Esophagus muscularis mucosa (tissue), 4 donors: ENCODE data around the gene NALCN. TPM values are rescaled to one million over a fixed set of nuclear protein-coding genes. Genes with fewer than 3 reads are reported as not detected.

Experiments
- DNase-seq: peaks from one replicate; pipeline ENCODE4 v3.0.0-alpha.2; 2017; ENCODE audit errors: extremely low spot score
- H3K27ac ChIP-seq, 4 donors: fragments of 200-600 bp; sonication (generic); replicated peaks in 1 of 4; 1 replicate in 3 of 4; 2 replicates in 1 of 4; pipeline ENCODE4 v1.5.1; 2016 to 2019; ENCODE audit warnings: mild to moderate bottlenecking in 1 of 4
- H3K27me3 ChIP-seq, 4 donors: fragments of 200-600 bp; sonication (generic); one replicate each; pipeline versions ENCODE4 v1.5.1 to v1.6.0; 2016 to 2019
- H3K36me3 ChIP-seq, 4 donors: fragments of 200-600 bp; sonication (generic); one replicate each; pipeline ENCODE4 v1.5.1; 2016 to 2019
- H3K4me1 ChIP-seq, 4 donors: fragments of 200-600 bp; sonication (generic); one replicate each; pipeline ENCODE4 v1.5.1; 2016 to 2019
- H3K4me3 ChIP-seq, 4 donors: fragments of 200-600 bp; sonication (generic); 1 replicate in 2 of 4; 2 replicates in 2 of 4; pipeline ENCODE4 v1.5.1; 2016 to 2019; ENCODE audit warnings: mild to moderate bottlenecking in 4 of 4, moderate library complexity in 1 of 4
- H3K9me3 ChIP-seq, 4 donors: fragments of 200-600 bp; sonication (generic); 1 replicate in 3 of 4; 2 replicates in 1 of 4; pipeline ENCODE4 v1.5.1; 2016 to 2019
- EP300 ChIP-seq: sonication (generic); formaldehyde crosslinking; IDR thresholded peaks from one replicate; pipeline ENCODE4 v1.6.1; 2017; ENCODE audit warnings: antibody characterized with exemption
- POLR2A ChIP-seq: fragments of 450-650 bp; IDR thresholded peaks from one replicate; pipeline ENCODE4 v1.6.1; 2017; ENCODE audit warnings: antibody characterized with exemption, moderate library complexity, mild to moderate bottlenecking, low read depth
- POLR2AphosphoS5 ChIP-seq, 2 donors: sonication (generic); formaldehyde crosslinking; IDR thresholded peaks; one replicate each; pipeline ENCODE4 v1.6.1; 2017; ENCODE audit warnings: antibody characterized with exemption in 2 of 2
- WGBS: methylation state at CpG from one replicate; pipeline ENCODE4 v1.1.5; 2018; 5-methylcytosine and 5-hydroxymethylcytosine counted together
- intact Hi-C: fragments of 100-400 bp; cut with DNase I; formaldehyde crosslinking; loops from one replicate; pipeline ENCODE4 v1.15.1; 2023
- total RNA-seq, 4 donors: library from RNA; depleted of rRNA; stranded (reverse); fragments of >200 nt; gene quantifications; one replicate each; pipeline versions ENCODE4 v1.1.0 to v1.2.1, GENCODE V29; 2016
- TF ChIP-seq, protein P1 (sequence below), 3 experiments: fragments of 200-600 bp in 2 of 3; fragments of 450-650 bp in 1 of 3; sonication (generic) in 2 of 3; IDR thresholded peaks; one replicate each; pipeline ENCODE4 v1.5.1; 2017 to 2019; ENCODE audit warnings: antibody characterized with exemption in 3 of 3, mild to moderate bottlenecking in 2 of 3, moderate library complexity in 1 of 3

NALCN gene
- total RNA-seq, 4 donors from 2014 or later = 0.42 to 0.83 (median 0.54) TPM

DNA sequence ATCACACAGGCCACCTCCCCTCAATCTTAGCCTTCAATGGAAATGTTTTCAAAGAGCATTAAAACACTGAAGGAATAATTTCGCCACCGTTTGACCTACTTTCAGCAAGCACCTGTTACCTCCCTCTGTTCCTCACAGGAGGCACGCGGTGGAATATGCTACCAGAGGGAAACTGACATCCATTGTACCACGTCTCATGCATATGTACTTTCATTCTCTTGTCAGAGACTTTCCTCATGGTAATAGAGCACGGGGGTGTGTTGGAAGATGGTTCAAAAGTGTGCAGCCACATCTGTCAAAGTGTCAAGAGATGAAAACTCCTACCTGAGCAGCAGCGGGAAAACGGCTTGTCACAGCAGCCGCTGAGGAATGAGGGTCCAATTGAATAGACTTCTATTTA is 143.4 kb downstream of the NALCN start:
- WGBS = 87% methylated on average over 9 of the region's 9 CpGs
- Histone ChIP-seq H3K27ac (no peak overlapping the region), H3K27me3 (no peaks in the 10 kb centered on the region), H3K36me3 (no peaks in the 10 kb centered on the region), H3K9me3 (no peaks in the 10 kb centered on the region), H3K4me1 (no peaks in the 10 kb centered on the region), H3K4me3 (no peak overlapping the region)
- no peak for TF ChIP-seq POLR2A
- TF ChIP-seq, protein P1, sequence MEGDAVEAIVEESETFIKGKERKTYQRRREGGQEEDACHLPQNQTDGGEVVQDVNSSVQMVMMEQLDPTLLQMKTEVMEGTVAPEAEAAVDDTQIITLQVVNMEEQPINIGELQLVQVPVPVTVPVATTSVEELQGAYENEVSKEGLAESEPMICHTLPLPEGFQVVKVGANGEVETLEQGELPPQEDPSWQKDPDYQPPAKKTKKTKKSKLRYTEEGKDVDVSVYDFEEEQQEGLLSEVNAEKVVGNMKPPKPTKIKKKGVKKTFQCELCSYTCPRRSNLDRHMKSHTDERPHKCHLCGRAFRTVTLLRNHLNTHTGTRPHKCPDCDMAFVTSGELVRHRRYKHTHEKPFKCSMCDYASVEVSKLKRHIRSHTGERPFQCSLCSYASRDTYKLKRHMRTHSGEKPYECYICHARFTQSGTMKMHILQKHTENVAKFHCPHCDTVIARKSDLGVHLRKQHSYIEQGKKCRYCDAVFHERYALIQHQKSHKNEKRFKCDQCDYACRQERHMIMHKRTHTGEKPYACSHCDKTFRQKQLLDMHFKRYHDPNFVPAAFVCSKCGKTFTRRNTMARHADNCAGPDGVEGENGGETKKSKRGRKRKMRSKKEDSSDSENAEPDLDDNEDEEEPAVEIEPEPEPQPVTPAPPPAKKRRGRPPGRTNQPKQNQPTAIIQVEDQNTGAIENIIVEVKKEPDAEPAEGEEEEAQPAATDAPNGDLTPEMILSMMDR (IDR thresholded peaks at IDR 0.05) = no peak
- no peak for TF ChIP-seq EP300
- TF ChIP-seq POLR2AphosphoS5 (IDR thresholded peaks at IDR 0.05) = no peak
- intact Hi-C loops = no loop called here
- no peak for DNase-seq

DNA sequence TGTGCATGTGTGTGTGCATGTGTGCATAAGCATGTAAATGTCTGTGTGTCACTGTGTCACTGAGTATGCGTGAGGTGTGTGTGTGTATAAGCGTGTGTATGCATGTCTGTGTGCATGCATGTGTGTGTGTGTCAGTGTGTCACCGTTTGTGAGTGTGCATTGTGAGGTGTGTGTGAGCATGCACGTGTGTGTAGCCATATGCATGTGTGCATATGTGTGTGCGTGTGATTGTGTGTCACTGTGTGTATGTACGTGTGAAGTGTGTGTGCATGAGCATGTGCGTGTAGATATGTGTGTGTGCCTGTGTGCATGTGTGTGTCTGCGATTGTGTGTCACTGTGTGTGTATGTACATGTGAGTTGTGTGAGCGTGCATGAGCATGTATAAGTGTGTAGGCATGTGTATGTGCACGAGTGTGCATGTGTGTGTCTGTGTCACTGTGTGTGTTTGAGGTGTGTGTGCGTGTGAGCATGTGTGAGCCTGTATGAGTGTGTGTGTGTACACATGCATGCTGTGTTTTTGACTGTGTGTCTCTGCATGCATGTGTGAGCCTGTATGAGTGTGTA is 144.5 kb downstream of the NALCN start:
- Histone ChIP-seq H3K27me3 (no peaks in the 10 kb centered on the region), H3K4me3 (no peak overlapping the region), H3K36me3 (no peaks in the 10 kb centered on the region), H3K9me3 (no peaks in the 10 kb centered on the region), H3K4me1 (no peaks in the 10 kb centered on the region), H3K27ac (no peak overlapping the region)
- no peak for DNase-seq
- TF ChIP-seq POLR2AphosphoS5 (IDR thresholded peaks at IDR 0.05) (no peak), EP300 (no peak), POLR2A (no peak)
- TF ChIP-seq, protein P1 (IDR thresholded peaks at IDR 0.05) = no peak
- 94% methylated on average over 11 of the region's 11 CpGs for WGBS
- intact Hi-C loops = no loop called here

DNA sequence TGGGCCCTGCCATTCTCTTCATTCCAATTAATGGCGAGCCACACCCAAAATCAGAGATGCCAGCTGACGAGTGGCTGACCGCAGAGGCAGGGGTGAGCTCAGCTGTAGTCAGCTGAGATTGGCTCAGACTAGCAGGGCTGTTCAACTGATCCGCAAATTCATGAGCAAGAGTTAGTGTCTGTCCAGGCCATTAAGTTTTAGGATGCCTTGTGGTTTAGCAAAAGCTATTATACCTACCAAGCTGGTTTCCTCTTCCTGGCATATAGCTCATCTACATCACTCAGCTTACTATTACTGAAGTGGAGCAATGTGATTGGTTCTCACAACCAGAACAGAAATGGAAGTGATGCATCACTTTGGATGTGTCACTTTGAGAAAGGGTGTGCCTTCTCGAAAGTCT is 148.7 kb downstream of the NALCN start:
- no peaks in the 10 kb centered on the region for H3K27me3 ChIP-seq
- DNase-seq = no peak
- no peaks in the 10 kb centered on the region for H3K4me1 ChIP-seq
- 85% methylated on average over 5 of the region's 5 CpGs for WGBS
- no peak overlapping the region for H3K27ac ChIP-seq
- H3K4me3 ChIP-seq = no peak overlapping the region
- TF ChIP-seq EP300 = no peak
- TF ChIP-seq, protein P1 (IDR thresholded peaks at IDR 0.05) = no peak
- TF ChIP-seq POLR2AphosphoS5 (IDR thresholded peaks at IDR 0.05) = no peak
- TF ChIP-seq POLR2A = no peak
- no peaks in the 10 kb centered on the region for H3K9me3 ChIP-seq
- intact Hi-C loops = no loop called here
- H3K36me3 ChIP-seq = no peaks in the 10 kb centered on the region

DNA sequence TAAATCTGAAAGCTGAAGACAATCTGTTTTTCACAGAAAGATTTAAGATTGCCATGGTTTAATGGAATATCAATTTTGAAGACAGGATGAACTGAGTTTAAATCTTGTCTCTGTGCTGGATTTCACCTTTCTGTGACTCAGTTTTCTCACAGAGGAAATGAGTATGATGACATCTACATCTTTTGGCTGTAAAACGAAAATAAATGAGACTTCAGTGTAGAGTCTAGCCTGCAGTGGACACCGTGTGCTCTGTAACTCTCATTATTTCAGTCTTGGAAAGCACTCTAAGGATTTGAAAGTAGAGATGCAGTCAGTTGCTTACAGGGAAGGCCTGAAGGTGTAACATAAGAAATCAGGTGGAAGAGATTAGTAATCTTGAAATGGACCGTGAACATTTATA is 150.4 kb downstream of the NALCN start:
- TF ChIP-seq EP300 (no peak), POLR2AphosphoS5 (IDR thresholded peaks at IDR 0.05) (no peak), POLR2A (no peak)
- TF ChIP-seq, protein P1 (IDR thresholded peaks at IDR 0.05) = no peak
- intact Hi-C loops = no loop called here
- H3K27ac ChIP-seq = no peak overlapping the region

DNA sequence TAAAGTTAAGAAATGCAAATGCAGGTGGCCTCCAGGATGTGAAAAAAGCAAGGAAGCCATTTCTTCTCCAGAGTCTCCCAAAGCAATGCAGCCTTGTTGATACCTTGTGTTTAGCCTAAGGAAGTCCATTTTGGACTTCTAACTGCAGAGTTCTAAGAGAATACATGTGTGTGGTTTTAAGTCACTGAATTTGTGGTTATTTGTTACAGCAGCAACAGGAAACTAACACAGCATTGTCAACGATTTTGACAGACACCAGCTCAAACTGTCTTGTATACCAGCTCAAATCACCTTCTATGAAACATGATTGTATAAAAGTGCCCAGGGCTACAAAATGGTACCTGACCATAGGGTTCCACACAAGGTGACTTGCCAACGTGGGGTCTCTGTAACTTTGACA is 151.4 kb downstream of the NALCN start:
- 71% methylated on average over 2 of the region's 2 CpGs for WGBS
- DNase-seq = no peak
- H3K27me3 ChIP-seq = no peaks in the 10 kb centered on the region
- H3K9me3 ChIP-seq = no peaks in the 10 kb centered on the region
- H3K36me3 ChIP-seq = no peaks in the 10 kb centered on the region
- intact Hi-C loops = no loop called here
- no peak overlapping the region for H3K4me3 ChIP-seq
- TF ChIP-seq, protein P1 (IDR thresholded peaks at IDR 0.05) = no peak
- no peaks in the 10 kb centered on the region for H3K4me1 ChIP-seq
- H3K27ac ChIP-seq = no peak overlapping the region

More for the DNA sequence above, 150.4 kb downstream of the NALCN start:
- Histone ChIP-seq H3K27me3 (no peaks in the 10 kb centered on the region), H3K9me3 (no peaks in the 10 kb centered on the region), H3K4me3 (no peak overlapping the region), H3K4me1 (no peaks in the 10 kb centered on the region), H3K36me3 (no peaks in the 10 kb centered on the region)
- no peak for DNase-seq
- 79% methylated on average over 3 of the region's 3 CpGs for WGBS
